HepG2 (cell line): Measurements from ENCODE around the gene CEP55. TPM values are rescaled to one million over a fixed set of nuclear protein-coding genes. Genes with fewer than 3 reads are reported as not detected.

Source experiments
- ATAC-seq: fragments of 200-7000 bp; cut with Tn5 transposase; 3 replicates; pipeline ENCODE4 v1.9.1; 2020; ENCODE audit warnings: mild to moderate bottlenecking, moderate library complexity
- BruUV-seq: library from RNA; stranded (reverse); fragments of 400-500 nt; replicated peaks from 2 replicates; lab custom pipeline; 2021; lab: Mats Ljungman, UMichigan
- CTCF ChIA-PET: fragments of 300-600 bp; formaldehyde crosslinking; extraction: SDS; loops from one replicate; lab custom pipeline; 2021; ENCODE audit warnings: low total read pairs, inconsistent platforms, low intra/inter-chr PET ratio; lab: Yijun Ruan, JAX
- POLR2A ChIA-PET: fragments of 350-600 bp; sonication (Branson Sonifier 250); formaldehyde crosslinking; loops from one replicate; lab custom pipeline; 2020; ENCODE audit warnings: antibody characterized with exemption, inconsistent platforms; lab: Yijun Ruan, JAX
- DNase-seq: peaks from one replicate; pipeline ENCODE4 v3.0.0-alpha.2; 2015; ENCODE audit warnings: low spot score
- FAIRE-seq: peaks from 3 replicates; lab custom pipeline; 2011; peaks lifted over from hg19 to GRCh38; lab: Jason Lieb, UNC
- H2AFZ ChIP-seq: one replicate; pipeline ENCODE4 v1.6.1; 2011; ENCODE audit warnings: low read length, inconsistent platforms
- H3K27ac ChIP-seq: fragments of 300-600 bp; 3 replicates; pipeline ENCODE4 v1.8.0; 2011; ENCODE audit warnings: mixed run types, mild to moderate bottlenecking, mixed read lengths, low read length, inconsistent platforms; ENCODE audit not compliant: insufficient read depth; ENCODE audit errors: extremely low read length
- H3K27me3 ChIP-seq, 2 experiments: fragments of 200-600 bp in 1 of 2; 2 replicates in 1 of 2; 3 replicates in 1 of 2; pipeline versions ENCODE4 v1.6.0 to v1.8.0; 2011; ENCODE audit warnings: low read length in 2 of 2, mild to moderate bottlenecking in 2 of 2, moderate library complexity in 2 of 2, inconsistent platforms in 1 of 2; ENCODE audit not compliant: insufficient read depth in 2 of 2, control insufficient read depth in 1 of 2
- H3K36me3 ChIP-seq, 2 experiments: fragments of 200-600 bp in 1 of 2; replicated peaks in 1 of 2; 2 replicates in 1 of 2; 3 replicates in 1 of 2; pipeline versions ENCODE4 v1.5.1 to v1.8.0; 2011; ENCODE audit warnings: low read length in 2 of 2, inconsistent platforms in 1 of 2; ENCODE audit not compliant: insufficient read depth in 2 of 2, control insufficient read depth in 1 of 2
- H3K4me1 ChIP-seq: 2 replicates; pipeline ENCODE4 v1.5.1; 2012; ENCODE audit warnings: low read length, inconsistent platforms; ENCODE audit not compliant: insufficient read depth
- H3K4me2 ChIP-seq: 2 replicates; pipeline ENCODE4 v1.6.0; 2011; ENCODE audit warnings: low read depth, low read length, inconsistent platforms
- H3K4me3 ChIP-seq, 3 experiments: fragments of 200-600 bp in 1 of 3; sonication (generic), shearing (Covaris generic) in 1 of 3; replicated peaks in 1 of 3; 2 replicates each; pipeline ENCODE4 v1.5.1; 2011 to 2016; ENCODE audit warnings: low read length in 3 of 3, inconsistent platforms in 2 of 3, low read depth in 2 of 3, mild to moderate bottlenecking in 2 of 3, control low read depth in 1 of 3, mixed read lengths in 1 of 3; ENCODE audit not compliant: insufficient read depth in 1 of 3
- H3K79me2 ChIP-seq: one replicate; pipeline ENCODE4 v1.6.1; 2011; ENCODE audit warnings: low read length, inconsistent platforms; ENCODE audit not compliant: insufficient read depth
- H3K9ac ChIP-seq: 2 replicates; pipeline ENCODE4 v1.6.0; 2011; ENCODE audit warnings: mild to moderate bottlenecking, low read depth, low read length, inconsistent platforms; ENCODE audit not compliant: insufficient read depth
- H3K9me3 ChIP-seq: 2 replicates; pipeline ENCODE4 v1.5.1; 2012; ENCODE audit warnings: mild to moderate bottlenecking, low read length
- H4K20me1 ChIP-seq: 2 replicates; pipeline ENCODE4 v1.6.0; 2011; ENCODE audit warnings: inconsistent platforms, mild to moderate bottlenecking, low read length, moderate library complexity; ENCODE audit not compliant: insufficient read depth
- ATRX ChIP-seq: sonication (generic); formaldehyde crosslinking; IDR thresholded peaks from 2 replicates; pipeline ENCODE4 v1.4.0; 2020; ENCODE audit warnings: missing genetic modification reagents, borderline replicate concordance
- HMG20A ChIP-seq: IDR thresholded peaks from 2 replicates; pipeline ENCODE4 v1.6.1; 2016; ENCODE audit warnings: borderline replicate concordance
- MBD4 ChIP-seq: IDR thresholded peaks from 2 replicates; pipeline ENCODE4 v1.6.1; 2012; ENCODE audit warnings: low read length, inconsistent platforms, borderline replicate concordance
- NR2F1 ChIP-seq, 2 experiments: fragments of 450-650 bp in 1 of 2; formaldehyde crosslinking in 1 of 2; IDR thresholded peaks; 2 replicates each; pipeline versions ENCODE4 v1.5.0 to v1.6.1; 2016 to 2020; ENCODE audit warnings: mild to moderate bottlenecking in 1 of 2, missing compliant biosample characterization in 1 of 2, missing genetic modification reagents in 1 of 2, moderate library complexity in 1 of 2
- REXO4 ChIP-seq: sonication (generic); formaldehyde crosslinking; IDR thresholded peaks from 2 replicates; pipeline ENCODE4 v1.8.0; 2022; ENCODE audit warnings: missing genetic modification reagents, mild to moderate bottlenecking, borderline replicate concordance
- SMARCC2 ChIP-seq: fragments of 450-650 bp; IDR thresholded peaks from 2 replicates; pipeline ENCODE4 v1.6.1; 2017; ENCODE audit warnings: antibody characterized with exemption, mild to moderate bottlenecking
- SP4 ChIP-seq: sonication (generic); formaldehyde crosslinking; IDR thresholded peaks from 2 replicates; pipeline ENCODE4 v1.8.1; 2023; ENCODE audit warnings: mild to moderate bottlenecking, missing genetic modification reagents
- TRIM22 ChIP-seq: fragments of 450-650 bp; IDR thresholded peaks from 2 replicates; pipeline ENCODE4 v1.6.1; 2017
- WGBS: methylation state at CpG from one replicate; pipeline ENCODE4 v1.1.6; 2017; ENCODE audit warnings: low lambda C conversion rate; 5-methylcytosine and 5-hydroxymethylcytosine counted together
- in situ Hi-C: cut with HindIII; loops from 2 replicates; pipeline ENCODE4 v1.10.0; 2017; ENCODE audit warnings: low pct_unique_long_range_greater_than_20kb; ENCODE audit not compliant: extremely low pct_ligation_motif_present
- intact Hi-C: fragments of 100-400 bp; cut with micrococcal nuclease; formaldehyde crosslinking; loops from one replicate; pipeline ENCODE4 v1.10.0; 2022; ENCODE audit not compliant: unreplicated experiment
- polyA plus RNA-seq, 8 experiments: library from polyadenylated mRNA; depleted of rRNA in 3 of 8; stranded (reverse) in 7 of 8; unstranded in 1 of 8; fragments of >200 nt; fragmentation: Illumina TruSeq in 4 of 8; extraction: Trizol in 4 of 8; gene quantifications; 2 replicates each; pipeline versions ENCODE4 v1.2.1 to v1.2.3, GENCODE V29; 2011 to 2016; ENCODE audit warnings: low read depth in 4 of 8, missing spikeins in 1 of 8, mixed read lengths in 1 of 8; ENCODE audit not compliant: insufficient read depth in 1 of 8
- total RNA-seq, 5 experiments: library from RNA; depleted of rRNA; stranded (reverse); fragments of >200 nt; fragmentation: Illumina TruSeq; extraction: Trizol; gene quantifications; 2 replicates each; pipeline ENCODE4 v1.2.3, GENCODE V29; 2016; ENCODE audit warnings: low read depth in 1 of 5
- TF ChIP-seq, protein P1 (sequence below): sonication (generic); formaldehyde crosslinking; IDR thresholded peaks from 2 replicates; pipeline ENCODE4 v1.4.0; 2020; ENCODE audit warnings: missing genetic modification reagents, borderline replicate concordance
- TF ChIP-seq, protein P2 (sequence below): sonication (generic); formaldehyde crosslinking; IDR thresholded peaks from 2 replicates; pipeline ENCODE4 v1.8.1; 2022; ENCODE audit warnings: mild to moderate bottlenecking, missing genetic modification reagents
- TF ChIP-seq, protein P3 (sequence below): sonication (generic); formaldehyde crosslinking; IDR thresholded peaks from 2 replicates; pipeline ENCODE4 v1.4.0; 2020; ENCODE audit warnings: missing genetic modification reagents, borderline replicate concordance

CEP55 gene
- total and polyA plus RNA-seq, 2 of the 13 experiments (the other 11 are each of a cell fraction or from before 2014, with no cell fraction given): 6.5 to 17.1 TPM

DNA sequence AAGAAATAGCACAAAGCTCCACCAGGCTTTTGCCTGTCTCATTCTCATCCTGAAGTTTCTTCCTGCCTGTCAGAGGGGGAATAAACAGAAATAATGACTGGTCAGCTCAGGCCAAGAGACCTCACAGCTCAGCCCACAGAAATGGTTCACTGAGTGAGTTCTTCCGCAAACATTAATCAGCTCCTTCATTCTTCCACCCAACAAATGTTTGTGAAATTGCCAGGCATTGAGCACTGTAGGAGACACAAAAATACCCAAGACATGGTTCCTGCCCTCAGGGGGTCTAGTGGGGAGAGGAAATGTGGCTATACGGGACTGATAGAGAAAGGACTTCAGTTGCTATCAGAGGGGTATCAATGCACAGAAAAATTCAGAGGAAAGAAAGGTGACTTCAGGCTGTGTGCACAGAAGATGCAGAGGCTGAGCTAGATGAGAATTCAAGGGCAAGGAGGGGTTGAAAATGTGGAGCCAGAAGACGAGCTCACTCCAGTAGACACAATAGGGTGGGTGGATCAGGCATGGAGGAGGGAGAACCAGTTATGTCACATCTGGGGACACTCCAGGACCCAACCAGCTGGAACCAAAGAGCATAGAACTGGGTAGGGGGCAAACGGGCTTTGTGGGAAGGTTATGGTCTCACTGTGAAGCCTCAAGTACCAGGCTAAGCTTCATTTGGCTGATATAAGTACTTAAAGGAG is 35.2 kb upstream of the CEP55 start:
- CTCF ChIA-PET: no interaction called here
- FAIRE-seq (no peak), DNase-seq (no peak), ATAC-seq (no peak)
- Histone ChIP-seq H2AFZ (no peak overlapping the region), H3K9me3 (no peaks in the 10 kb centered on the region), H3K4me2 (no peak overlapping the region), H3K79me2 (no peaks in the 10 kb centered on the region), H3K4me1 (peaks cover 13% of the 10 kb centered on the region), H3K27me3 (no peaks in the 10 kb centered on the region), H3K4me3 (no peak overlapping the region), H4K20me1 (no peaks in the 10 kb centered on the region), H3K36me3 (no peaks in the 10 kb centered on the region), H3K9ac (no peak overlapping the region), H3K27ac (no peak overlapping the region)
- 53% methylated on average over 4 of the region's 4 CpGs for WGBS
- intact Hi-C loops (no loop called here), in situ Hi-C loops (no loop called here)
- POLR2A ChIA-PET: no interaction called here
- no TSS peak for BruUV-seq
- TF ChIP-seq TRIM22 (no peak), ATRX (CRISPR knock-in tag) (no peak), REXO4 (no peak), SMARCC2 (no peak), MBD4 (no peak), HMG20A (CRISPR knock-in tag) (no peak), SP4 (CRISPR knock-in tag) (no peak), NR2F1 (CRISPR knock-in tag; IDR thresholded peaks at IDR 0.05) (no peak)
- TF ChIP-seq, protein P1, sequence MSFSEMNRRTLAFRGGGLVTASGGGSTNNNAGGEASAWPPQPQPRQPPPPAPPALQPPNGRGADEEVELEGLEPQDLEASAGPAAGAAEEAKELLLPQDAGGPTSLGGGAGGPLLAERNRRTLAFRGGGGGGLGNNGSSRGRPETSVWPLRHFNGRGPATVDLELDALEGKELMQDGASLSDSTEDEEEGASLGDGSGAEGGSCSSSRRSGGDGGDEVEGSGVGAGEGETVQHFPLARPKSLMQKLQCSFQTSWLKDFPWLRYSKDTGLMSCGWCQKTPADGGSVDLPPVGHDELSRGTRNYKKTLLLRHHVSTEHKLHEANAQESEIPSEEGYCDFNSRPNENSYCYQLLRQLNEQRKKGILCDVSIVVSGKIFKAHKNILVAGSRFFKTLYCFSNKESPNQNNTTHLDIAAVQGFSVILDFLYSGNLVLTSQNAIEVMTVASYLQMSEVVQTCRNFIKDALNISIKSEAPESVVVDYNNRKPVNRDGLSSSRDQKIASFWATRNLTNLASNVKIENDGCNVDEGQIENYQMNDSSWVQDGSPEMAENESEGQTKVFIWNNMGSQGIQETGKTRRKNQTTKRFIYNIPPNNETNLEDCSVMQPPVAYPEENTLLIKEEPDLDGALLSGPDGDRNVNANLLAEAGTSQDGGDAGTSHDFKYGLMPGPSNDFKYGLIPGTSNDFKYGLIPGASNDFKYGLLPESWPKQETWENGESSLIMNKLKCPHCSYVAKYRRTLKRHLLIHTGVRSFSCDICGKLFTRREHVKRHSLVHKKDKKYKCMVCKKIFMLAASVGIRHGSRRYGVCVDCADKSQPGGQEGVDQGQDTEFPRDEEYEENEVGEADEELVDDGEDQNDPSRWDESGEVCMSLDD: no peak
- TF ChIP-seq, protein P2, sequence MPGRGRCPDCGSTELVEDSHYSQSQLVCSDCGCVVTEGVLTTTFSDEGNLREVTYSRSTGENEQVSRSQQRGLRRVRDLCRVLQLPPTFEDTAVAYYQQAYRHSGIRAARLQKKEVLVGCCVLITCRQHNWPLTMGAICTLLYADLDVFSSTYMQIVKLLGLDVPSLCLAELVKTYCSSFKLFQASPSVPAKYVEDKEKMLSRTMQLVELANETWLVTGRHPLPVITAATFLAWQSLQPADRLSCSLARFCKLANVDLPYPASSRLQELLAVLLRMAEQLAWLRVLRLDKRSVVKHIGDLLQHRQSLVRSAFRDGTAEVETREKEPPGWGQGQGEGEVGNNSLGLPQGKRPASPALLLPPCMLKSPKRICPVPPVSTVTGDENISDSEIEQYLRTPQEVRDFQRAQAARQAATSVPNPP (CRISPR knock-in tag): no peak
- TF ChIP-seq, protein P3, sequence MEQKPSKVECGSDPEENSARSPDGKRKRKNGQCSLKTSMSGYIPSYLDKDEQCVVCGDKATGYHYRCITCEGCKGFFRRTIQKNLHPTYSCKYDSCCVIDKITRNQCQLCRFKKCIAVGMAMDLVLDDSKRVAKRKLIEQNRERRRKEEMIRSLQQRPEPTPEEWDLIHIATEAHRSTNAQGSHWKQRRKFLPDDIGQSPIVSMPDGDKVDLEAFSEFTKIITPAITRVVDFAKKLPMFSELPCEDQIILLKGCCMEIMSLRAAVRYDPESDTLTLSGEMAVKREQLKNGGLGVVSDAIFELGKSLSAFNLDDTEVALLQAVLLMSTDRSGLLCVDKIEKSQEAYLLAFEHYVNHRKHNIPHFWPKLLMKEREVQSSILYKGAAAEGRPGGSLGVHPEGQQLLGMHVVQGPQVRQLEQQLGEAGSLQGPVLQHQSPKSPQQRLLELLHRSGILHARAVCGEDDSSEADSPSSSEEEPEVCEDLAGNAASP (CRISPR knock-in tag): no peak
